ENCODE measurements around the gene NPPB. TPM values are rescaled to one million over a fixed set of nuclear protein-coding genes. Genes with fewer than 3 reads are reported as not detected.

NPPB gene
- total RNA-seq, 1 donor = not detected

GRCh38 chr1:11874258-11874562, 15.5 kb upstream of the NPPB start:
- peaks cover 10% of the 10 kb centered on the region for H3K27me3 ChIP-seq (ENCODE audit: insufficient read depth, low read length)
- no peaks in the 10 kb centered on the region for H3K4me1 ChIP-seq (ENCODE audit: insufficient read depth, low read length)
- H2AFZ ChIP-seq (ENCODE audit: low read length) = no peak overlapping the region
- H4K20me1 ChIP-seq (ENCODE audit: insufficient read depth, low read length) = no peaks in the 10 kb centered on the region
- H3K79me2 ChIP-seq (ENCODE audit: insufficient read depth, low read length) = no peaks in the 10 kb centered on the region
- H3K27ac ChIP-seq (ENCODE audit: low read depth, low read length) = no peak overlapping the region
- H3K4me2 ChIP-seq (ENCODE audit: insufficient read depth, low read length) = no peak overlapping the region
- H3K36me3 ChIP-seq (ENCODE audit: insufficient read depth, low read length) = no peaks in the 10 kb centered on the region
- H3K9me3 ChIP-seq (ENCODE audit: low read depth, low read length) = no peaks in the 10 kb centered on the region
- peak; percentile 13 for DNase-seq (ENCODE audit: insufficient read length, low spot score, missing footprints)
- H3K4me3 ChIP-seq (ENCODE audit: insufficient read depth, low read length) = no peak overlapping the region
- no peak for TF ChIP-seq CTCF (IDR thresholded peaks at IDR 0.05; ENCODE audit: extremely low read depth, low read depth, low read length)

DNA sequence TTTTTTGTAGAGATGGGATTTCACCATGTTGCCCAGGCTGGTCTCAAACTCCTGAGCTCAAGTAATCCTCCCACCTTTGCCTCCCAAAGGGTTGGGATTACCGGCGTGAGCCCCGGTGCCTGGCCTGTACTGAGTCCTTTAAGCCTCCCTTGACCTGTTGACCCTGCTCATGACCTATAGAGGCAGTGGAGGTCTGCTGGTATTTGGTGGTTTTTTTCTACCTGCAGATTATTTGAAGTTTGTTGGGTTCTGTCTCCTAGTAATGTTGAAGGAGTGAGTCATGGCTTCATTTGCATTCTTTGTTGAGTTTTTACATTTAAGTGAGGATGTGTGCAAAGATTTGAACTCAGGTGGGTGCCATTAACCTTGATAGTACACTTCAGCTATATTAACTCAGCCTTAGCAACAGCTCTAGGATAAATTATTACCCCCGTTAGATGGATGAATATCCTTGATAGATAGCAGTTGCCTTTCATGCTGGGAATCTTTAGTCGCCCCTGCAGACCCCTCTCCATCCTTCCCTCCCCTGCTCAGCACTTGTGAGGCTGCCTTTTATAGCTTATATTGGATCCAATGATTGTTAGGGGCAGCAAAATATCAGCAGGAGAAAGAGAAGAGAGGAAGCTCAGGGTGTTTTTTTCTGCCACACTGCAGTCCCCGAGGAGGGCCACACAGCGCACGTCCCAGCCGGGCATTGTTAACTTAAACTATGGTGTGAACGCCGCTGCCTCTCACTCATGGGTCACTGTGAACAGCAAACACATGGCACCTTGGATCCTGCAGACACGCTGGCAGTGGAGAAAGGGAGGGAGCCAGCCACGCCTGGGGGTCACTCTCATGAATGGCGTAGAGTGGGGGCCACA, 14.9 kb upstream of the NPPB start:
- no peaks in the 10 kb centered on the region for H3K9me3 ChIP-seq (ENCODE audit: low read depth, low read length)
- no peaks in the 10 kb centered on the region for H3K79me2 ChIP-seq (ENCODE audit: insufficient read depth, low read length)
- H2AFZ ChIP-seq (ENCODE audit: low read length) = no peak overlapping the region
- H3K27me3 ChIP-seq (ENCODE audit: insufficient read depth, low read length) = peaks cover 10% of the 10 kb centered on the region
- no peaks in the 10 kb centered on the region for H4K20me1 ChIP-seq (ENCODE audit: insufficient read depth, low read length)
- H3K4me2 ChIP-seq (ENCODE audit: insufficient read depth, low read length) = no peak overlapping the region
- TF ChIP-seq CTCF (IDR thresholded peaks at IDR 0.05; ENCODE audit: extremely low read depth, low read depth, low read length) = no peak
- H3K36me3 ChIP-seq (ENCODE audit: insufficient read depth, low read length) = no peaks in the 10 kb centered on the region
- peak; percentile 32 for DNase-seq (ENCODE audit: insufficient read length, low spot score, missing footprints)
- no peaks in the 10 kb centered on the region for H3K4me1 ChIP-seq (ENCODE audit: insufficient read depth, low read length)
- no peak overlapping the region for H3K27ac ChIP-seq (ENCODE audit: low read depth, low read length)
- no peak overlapping the region for H3K4me3 ChIP-seq (ENCODE audit: insufficient read depth, low read length)

DNA sequence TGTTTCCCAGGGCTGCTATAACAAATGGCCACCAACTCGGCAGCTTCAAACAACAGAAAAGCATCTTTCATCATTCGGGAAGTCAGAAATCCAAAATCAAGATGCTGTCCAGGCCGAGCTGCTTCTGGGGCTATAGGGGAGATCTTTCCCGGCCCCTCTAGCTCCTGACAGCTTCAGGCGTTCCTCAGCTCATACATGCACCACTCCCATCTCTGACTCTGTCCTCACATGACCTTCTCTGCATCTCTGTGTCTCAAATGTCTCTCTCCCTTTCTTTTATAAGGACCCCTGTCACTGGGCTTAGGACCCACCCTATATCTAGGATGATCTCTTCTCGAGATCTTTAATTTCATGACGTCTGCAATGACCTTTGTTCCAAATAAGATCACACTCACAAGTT, 13.8 kb upstream of the NPPB start:
- H3K79me2 ChIP-seq (ENCODE audit: insufficient read depth, low read length) = no peaks in the 10 kb centered on the region

More for the DNA sequence above, 13.8 kb upstream of the NPPB start:
- H3K4me3 ChIP-seq (ENCODE audit: insufficient read depth, low read length) = no peak overlapping the region
- peaks cover 10% of the 10 kb centered on the region for H3K27me3 ChIP-seq (ENCODE audit: insufficient read depth, low read length)
- H3K4me2 ChIP-seq (ENCODE audit: insufficient read depth, low read length) = no peak overlapping the region
- H3K27ac ChIP-seq (ENCODE audit: low read depth, low read length) = no peak overlapping the region
- peak; percentile 8 for DNase-seq (ENCODE audit: insufficient read length, low spot score, missing footprints)
- no peaks in the 10 kb centered on the region for H3K9me3 ChIP-seq (ENCODE audit: low read depth, low read length)
- no peaks in the 10 kb centered on the region for H3K4me1 ChIP-seq (ENCODE audit: insufficient read depth, low read length)
- no peaks in the 10 kb centered on the region for H3K36me3 ChIP-seq (ENCODE audit: insufficient read depth, low read length)
- H4K20me1 ChIP-seq (ENCODE audit: insufficient read depth, low read length) = no peaks in the 10 kb centered on the region
- H2AFZ ChIP-seq (ENCODE audit: low read length) = no peak overlapping the region
- TF ChIP-seq CTCF (IDR thresholded peaks at IDR 0.05; ENCODE audit: extremely low read depth, low read depth, low read length) = no peak

Measured in osteoblast (primary cell).